Breast epithelium (tissue), 3 donors: Measurements from ENCODE around the gene SRSF9.
"Not testable (repeated sequence)": the region's sequence is repeated elsewhere in the genome, so short reads cannot be mapped to it uniquely, and the experiment has no call there.

Experiments
- POLR2A ChIP-seq: fragments of 450-650 bp; IDR thresholded peaks from one replicate; pipeline ENCODE4 v1.6.1; 2016; ENCODE audit warnings: antibody characterized with exemption, mild to moderate bottlenecking, moderate library complexity
- TF ChIP-seq, protein P1 (sequence below), 3 donors: fragments of 450-650 bp; IDR thresholded peaks; one replicate each; pipeline ENCODE4 v1.5.1; 2016 to 2017; ENCODE audit warnings: antibody characterized with exemption in 3 of 3, mild to moderate bottlenecking in 3 of 3, moderate library complexity in 3 of 3

DNA sequence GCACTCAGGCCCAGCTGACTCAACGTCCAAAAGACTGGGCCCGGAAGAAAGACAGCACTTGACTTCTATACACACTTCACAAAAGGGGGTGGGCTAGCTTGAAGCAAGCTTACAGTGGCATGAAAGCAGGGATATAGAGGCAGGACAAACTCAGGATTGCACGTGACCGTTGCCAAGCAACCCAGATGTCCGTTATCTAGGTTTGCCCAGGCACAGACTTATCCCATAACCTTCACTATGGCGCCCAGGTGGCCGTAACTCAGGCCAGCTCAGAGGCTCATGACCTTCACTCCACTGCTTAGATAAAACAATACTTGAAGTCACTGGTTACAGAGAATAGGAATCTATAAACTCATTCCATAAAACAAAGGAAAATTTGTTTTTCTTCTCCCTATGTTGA, 18.0 kb upstream of the SRSF9 start:
- TF ChIP-seq POLR2A = not testable (repeated sequence)
- TF ChIP-seq, protein P1, sequence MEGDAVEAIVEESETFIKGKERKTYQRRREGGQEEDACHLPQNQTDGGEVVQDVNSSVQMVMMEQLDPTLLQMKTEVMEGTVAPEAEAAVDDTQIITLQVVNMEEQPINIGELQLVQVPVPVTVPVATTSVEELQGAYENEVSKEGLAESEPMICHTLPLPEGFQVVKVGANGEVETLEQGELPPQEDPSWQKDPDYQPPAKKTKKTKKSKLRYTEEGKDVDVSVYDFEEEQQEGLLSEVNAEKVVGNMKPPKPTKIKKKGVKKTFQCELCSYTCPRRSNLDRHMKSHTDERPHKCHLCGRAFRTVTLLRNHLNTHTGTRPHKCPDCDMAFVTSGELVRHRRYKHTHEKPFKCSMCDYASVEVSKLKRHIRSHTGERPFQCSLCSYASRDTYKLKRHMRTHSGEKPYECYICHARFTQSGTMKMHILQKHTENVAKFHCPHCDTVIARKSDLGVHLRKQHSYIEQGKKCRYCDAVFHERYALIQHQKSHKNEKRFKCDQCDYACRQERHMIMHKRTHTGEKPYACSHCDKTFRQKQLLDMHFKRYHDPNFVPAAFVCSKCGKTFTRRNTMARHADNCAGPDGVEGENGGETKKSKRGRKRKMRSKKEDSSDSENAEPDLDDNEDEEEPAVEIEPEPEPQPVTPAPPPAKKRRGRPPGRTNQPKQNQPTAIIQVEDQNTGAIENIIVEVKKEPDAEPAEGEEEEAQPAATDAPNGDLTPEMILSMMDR (IDR thresholded peaks at IDR 0.05) = not testable (repeated sequence)
